HG02763 (cell line): Measurements from ENCODE around the gene CTBP2.

ENCODE experiments used
- ATAC-seq: cut with Tn5 transposase; IDR thresholded peaks from one replicate; pipeline ENCODE4 v1.9.1; 2021; ENCODE audit warnings: mild to moderate bottlenecking, moderate library complexity; ENCODE audit not compliant: unreplicated experiment

Gene CTBP2

DNA sequence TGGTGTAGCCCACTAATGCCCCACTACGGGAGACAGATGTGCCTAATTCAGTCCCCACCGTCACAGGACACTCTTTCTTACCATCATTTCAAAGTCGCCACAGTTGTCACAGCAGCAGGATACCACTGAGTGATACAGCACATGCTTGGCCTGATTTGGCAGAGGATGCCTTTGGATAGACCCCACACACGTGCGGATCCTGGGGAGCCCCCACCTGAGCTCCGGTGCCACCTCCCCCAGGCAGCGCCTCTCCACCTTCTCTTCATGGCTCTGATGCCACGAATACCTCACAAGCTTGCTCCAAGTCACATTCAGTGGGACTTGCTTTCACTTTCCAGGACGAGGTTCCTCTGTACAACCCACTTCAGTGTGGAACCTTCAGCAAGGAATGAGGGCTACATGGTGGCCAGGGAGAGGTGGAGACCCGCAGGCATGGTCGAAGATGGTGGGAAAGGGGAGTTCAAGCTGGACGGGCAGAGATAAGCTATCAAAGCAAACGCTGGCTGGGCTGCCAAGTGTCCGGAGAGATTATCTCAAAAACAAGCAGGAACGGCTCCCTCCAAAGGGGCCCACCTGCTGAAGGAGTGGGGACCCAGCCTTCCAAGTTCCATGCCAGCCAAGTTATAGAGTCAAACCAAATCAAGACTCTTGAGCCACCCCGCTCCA, 111.0 kb downstream of the CTBP2 start:
- ATAC-seq: no peak

DNA sequence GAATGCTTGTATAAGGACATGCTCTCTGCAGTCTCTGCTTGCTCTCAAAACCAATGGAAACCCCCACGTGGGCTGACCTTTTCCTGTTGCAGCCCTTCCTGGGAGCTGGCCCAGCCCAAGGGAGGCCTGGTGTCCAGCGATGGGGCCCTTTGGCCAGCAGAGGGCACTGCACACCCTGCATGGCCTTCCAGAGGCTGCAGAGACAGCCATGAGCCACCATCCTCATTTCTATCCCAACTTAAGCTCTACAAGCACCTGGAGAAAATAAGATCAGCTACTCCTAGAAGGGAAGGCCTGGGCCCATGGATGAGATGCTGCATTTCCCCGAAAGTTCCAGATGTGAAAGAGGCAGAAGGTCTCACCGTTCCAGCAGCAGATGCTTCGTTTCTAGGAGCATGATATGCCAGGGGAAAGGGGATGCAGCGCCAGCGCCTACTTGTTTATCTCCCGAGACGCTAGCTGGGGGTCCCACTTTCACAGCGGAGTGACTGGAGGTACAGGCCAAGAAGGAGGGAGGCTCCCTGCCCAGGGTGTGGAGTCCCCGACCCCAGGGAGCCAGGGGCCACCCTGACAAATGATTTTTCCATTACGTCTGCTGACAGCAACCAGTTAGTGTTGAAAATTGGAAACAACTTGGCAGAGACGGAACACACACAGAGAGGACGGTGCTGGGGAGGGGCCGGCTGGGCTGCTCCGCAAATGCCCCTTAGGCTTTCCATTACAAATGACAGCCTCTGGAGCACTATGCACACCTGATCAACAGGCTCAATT, 112.1 kb downstream of the CTBP2 start:
- peak; percentile 73 for ATAC-seq

DNA sequence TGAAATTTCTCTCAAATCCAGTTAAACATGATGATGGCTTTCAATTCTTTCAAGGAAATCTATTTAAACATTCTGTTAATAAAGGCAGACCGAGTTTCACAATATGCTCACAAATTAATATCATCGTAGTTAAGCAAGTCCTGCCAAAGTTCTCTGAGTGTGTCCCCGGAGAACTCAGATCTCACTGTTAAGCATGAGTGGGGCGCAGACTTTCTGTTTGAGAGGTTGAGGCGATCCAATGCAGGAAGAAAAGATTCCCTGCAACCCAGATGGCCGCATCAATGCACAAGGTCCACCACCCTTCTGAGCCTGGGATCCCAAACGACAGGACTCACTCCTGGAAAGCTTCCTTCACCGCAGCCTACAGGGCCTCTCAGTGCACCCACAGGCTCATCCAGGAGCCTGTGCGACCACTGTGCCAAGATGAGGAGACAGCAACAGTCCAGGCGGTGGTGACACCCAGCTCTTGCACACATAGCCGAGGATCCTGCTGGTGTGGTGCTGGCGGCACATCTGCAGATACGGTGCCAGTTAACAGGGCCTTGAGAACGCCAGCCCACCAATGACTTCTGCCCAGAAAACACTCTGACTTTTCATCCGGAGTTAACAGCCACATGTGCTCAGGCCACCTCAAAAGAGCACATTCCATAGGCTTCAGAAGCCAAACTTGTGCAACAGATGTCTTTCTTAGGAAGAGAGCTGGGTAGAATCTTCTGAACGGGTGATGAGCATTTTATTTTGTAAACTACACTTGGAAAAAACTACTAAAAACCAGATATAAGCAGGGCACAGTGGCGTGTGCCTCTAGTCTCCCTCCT, 116.3 kb downstream of the CTBP2 start:
- no peak for ATAC-seq

DNA sequence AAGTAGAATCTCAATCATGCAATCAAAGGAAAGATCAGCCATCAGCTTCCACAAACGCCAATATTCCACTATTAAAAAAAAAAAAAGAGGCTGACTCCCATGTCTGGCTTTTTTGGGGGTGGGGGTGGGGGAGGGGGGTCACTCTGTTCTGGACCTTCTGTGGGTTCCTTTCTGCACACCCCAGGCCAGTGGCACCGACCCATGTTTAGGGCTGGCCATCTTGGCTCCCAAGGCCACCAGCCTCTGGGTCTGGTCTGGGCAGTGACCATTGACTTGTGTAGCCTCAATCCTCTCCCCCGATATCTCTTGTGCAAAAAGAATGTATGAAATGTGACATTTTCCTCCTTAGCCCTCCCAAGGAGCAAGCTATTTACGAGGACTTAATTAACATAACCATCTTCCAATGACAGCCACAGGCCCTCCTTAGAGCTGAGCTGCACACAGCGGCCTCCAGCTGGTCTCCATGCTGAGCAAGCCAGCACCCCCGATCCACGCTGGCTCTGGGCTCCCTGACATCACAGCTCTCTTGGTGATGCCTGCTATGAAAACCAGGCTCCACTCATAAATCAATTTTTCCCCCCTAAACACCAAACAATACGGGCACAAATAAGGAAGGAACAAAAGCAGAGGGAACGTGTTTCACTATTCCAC, 118.4 kb downstream of the CTBP2 start:
- no peak for ATAC-seq

DNA sequence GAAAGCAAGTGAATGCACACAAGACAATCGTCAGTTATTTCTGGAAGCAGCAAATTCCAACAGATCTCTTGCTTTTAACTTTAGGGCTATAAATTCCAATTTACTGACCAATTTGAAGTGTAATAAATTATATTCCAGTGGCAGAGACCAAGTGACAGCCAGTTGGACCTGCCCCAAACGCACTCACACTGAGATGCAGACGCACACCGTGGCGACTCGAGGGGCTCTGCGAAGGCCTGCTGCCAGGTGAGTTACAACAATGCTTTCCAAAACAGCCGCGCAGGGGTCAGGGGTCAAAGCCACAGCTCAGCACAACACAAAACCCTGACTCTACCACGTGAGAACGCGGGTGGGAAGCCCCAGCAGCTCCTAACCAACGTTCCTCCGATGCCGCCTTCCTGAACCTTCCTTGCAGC, 121.0 kb downstream of the CTBP2 start:
- no peak for ATAC-seq

DNA sequence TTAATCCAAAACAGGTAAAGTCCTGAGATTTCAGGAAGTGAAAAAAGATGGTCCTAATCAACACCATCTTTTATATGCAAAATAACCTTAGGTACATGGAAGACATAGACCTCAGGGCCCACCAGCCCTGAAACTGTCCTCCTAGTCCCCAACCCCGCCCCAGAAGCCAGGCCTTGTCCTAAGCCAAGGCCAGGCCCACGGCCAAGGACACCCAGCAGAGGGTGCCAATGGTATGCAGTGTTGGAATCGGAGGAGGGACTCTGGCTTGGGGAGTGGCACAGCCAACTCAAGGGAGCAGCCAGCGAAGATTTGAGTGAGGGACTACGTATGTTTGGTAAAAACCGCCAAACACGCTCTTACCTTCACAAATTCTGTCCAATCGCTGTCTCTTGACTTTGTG, 121.7 kb downstream of the CTBP2 start:
- ATAC-seq: no peak

DNA sequence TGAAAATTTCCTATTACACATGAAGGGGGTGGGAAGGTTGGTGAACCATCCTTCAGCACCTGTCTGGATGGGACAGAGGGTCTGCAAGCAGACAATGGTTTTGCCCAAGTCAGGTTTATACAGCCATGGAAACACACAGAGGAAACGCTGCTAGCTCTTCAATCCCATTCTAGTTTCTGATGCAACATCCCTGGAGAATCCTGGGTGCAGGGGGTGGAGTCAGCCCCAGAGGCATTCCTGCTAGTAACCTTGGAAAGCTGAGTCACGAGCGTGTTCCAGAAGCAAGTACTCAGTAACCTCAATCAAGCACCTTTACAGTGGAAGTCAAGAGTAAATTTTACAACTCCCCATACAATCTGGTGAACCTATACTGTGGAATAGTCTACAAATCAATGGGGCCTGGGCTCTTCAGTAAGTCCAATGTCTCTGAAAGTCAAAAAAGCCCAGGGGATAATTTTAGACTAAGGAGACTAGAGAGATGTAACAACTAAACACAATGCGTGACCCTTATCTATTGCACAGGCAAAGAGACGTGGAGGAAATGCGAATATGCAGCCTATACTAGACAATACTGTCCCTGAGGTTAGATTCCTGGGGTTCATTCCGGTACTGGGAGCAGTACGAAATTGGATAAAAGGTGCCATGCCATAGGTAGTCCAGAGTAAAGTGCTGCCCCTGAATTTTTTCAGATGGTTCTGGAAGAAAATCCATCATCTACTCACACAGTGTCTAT, 123.1 kb downstream of the CTBP2 start:
- no peak for ATAC-seq

DNA sequence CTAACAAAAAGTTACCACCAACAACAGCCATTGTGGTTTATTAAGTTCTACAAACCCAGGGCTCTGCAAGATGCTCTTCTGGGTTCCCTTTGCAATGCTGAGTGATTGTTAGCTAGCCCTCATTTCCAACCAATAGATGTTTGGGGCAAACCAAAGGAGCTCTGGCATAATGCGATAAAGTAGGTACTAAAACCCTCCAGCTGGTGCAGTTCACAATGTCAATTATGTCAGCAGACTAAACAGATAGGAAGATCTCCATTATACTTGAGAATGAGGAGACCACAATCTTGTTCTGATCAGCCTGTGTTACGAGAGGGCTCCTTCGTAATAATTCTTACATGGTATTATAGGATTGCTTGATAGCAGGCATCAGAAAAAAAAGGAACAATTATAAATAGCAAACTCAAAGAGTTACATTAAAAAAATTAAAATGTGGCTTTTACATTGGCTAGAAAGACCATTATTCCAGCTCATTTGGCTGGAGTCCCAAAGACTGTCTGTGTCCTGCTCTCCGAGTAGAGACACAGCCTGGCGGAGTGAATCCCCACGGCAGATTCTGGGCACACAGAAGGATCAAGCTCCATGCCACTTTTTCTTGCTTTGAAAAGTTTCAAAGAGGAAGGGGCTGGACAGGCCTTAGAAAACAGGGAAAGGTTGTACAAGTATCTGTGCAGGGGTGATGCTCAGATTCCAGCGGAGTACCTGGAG, 124.6 kb downstream of the CTBP2 start:
- no peak for ATAC-seq

DNA sequence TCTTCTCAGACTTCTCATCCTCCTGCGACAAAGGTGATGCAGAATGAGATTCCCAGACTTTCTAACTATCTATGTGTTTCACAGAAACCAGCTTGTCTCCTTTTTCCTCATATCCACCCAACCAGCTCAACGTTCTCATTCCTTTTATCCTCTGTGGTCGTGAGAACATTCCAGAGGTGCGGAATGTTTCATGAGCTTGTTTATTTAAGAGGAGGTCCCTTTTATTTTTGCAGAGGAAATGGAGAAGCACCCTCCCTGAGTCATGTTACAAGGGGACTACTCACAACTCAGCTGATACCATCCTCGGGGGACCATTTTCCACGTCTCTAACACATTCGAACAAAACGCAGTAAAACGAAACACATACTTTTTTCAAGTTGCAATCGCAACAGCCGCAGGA, 125.2 kb downstream of the CTBP2 start:
- ATAC-seq: no peak

DNA sequence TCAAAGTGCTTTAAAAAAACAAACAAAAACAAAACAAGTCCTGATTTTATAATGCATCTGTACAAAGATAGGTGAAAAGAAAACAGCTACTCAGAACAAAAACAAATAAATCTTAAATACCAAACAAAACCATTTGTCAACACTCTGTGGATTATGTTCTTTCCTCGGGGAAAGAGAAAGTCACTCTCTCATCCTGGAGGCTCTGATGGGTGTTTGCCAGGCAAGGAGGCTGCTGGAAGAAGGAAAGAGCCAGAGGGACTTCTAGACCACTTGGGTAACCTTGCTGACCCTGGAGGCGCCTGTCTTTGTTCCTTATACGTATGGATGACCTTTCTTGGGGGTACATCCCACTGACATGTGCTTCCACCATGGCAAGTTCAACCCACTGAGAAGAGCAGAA, 125.7 kb downstream of the CTBP2 start:
- ATAC-seq: no peak

DNA sequence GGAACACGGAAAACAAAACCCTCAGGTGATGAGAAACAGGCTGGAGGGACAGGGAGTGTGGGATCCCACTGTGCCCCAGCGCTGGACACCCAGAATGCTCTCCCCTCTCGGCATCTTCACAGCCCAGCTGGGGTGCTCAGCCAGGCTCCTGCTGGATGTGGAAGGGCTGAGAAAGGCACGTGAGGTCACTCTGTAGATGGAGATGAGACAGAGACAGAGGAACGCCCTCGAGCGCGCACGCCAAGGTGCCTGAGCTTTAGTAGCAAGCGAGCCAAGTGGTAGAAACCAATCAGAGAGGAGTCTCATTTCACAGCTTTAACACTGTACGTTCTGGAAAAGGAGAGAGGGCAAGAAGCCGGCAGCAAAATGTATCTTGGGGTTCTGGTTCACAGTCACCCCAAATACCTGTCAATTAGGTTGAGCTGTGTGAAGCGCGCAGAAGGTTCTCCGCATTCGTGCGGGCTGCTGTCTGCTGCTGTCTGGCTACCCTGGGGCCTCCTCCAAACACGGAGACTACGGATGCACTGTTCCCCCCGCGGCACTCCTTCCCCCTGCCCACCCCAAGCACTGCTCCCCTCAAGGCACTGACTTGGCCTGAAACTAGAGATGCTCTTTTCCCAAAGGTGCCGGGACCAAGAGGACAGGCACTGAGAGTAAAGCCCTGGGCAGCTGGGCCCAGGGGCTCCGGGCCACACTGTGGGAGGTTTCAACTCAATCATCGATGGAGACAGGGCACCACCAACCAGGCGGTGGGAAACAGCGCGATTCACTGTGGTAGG, 127.0 kb downstream of the CTBP2 start:
- no peak for ATAC-seq

DNA sequence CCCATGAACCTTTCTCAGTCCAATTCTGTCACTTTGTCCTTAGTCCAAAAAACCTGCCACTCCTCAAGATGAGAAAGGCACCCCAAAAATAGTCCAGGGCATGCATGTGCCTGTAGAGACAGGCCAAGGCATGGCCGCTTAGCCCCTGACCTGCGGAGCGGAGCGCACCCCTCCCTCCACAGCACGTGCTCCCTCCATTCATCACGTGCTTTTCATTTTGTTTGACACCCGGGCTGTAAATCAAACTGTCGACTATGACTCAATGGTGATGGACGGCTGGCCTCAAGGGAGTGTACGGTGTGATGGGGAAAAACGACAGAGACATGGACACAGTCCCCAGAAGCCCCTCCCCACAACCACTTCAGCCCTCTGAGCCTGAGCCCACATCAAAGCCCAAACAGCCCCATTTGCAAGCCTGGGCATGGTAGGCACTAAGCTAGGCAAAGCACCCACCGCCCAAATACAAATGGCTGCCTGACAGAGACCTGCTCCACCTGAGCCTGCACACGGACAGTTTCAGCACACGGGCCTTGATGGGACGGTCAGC, 127.8 kb downstream of the CTBP2 start:
- ATAC-seq: no peak

DNA sequence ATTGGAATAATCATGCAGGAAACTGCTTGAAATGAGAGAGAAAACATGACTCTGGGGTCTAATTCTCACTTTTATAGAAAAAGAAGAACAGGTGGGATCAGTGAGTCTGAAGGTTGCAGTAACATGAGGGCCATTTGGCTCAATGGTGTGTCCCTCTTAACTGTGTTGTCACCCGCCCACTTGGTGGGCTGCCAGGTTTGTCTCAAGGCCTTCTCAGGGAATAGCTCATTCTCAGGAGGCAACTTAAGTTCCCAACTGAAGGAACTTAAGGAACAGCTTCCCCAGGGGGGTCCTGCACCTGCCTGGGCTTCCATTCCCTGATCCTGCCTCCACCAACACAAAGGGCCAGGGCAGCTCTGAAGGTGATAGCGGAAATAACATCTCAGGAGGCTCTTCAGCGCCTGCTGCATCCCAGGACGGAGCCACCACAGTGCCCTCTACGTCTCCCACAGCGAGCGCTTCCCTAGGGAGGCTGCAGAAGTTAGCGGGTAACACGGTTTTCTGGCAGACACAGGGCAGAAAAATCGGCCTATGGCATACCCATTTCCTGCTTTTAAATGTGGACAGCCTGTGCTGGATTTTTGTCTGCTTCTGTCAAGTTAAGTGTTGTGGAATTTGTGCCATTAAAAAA, 129.7 kb downstream of the CTBP2 start:
- ATAC-seq: no peak

DNA sequence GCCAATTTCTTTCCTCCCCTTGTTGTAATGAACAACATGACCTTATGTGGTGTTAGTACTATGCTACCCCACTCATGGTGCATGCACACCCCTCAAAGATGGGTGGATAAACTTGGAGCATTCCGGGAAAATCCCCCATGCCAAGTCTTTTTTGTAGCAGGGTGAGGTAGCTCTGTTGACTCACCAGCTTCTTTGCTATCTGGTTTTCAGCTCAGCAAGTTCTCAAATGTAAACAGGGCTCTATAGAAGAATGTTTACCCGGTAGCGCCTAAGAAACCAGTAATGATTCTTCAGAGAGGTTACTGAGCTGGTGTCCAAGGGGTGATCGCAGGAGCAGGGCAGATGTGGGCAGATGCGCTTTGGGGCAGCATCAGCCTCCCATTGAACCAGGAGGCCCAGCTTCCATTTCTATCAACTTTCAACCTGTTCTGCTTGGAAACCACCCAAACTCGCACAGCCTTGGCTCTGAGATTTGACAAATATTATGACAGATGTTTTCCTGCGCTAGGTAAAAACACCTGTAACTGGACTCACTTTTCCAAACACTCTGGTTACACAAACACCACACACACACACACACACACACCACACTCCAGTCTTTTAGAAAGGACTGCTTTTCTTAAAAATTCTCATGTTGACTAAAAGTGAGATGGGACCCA, 130.7 kb downstream of the CTBP2 start:
- no peak for ATAC-seq

DNA sequence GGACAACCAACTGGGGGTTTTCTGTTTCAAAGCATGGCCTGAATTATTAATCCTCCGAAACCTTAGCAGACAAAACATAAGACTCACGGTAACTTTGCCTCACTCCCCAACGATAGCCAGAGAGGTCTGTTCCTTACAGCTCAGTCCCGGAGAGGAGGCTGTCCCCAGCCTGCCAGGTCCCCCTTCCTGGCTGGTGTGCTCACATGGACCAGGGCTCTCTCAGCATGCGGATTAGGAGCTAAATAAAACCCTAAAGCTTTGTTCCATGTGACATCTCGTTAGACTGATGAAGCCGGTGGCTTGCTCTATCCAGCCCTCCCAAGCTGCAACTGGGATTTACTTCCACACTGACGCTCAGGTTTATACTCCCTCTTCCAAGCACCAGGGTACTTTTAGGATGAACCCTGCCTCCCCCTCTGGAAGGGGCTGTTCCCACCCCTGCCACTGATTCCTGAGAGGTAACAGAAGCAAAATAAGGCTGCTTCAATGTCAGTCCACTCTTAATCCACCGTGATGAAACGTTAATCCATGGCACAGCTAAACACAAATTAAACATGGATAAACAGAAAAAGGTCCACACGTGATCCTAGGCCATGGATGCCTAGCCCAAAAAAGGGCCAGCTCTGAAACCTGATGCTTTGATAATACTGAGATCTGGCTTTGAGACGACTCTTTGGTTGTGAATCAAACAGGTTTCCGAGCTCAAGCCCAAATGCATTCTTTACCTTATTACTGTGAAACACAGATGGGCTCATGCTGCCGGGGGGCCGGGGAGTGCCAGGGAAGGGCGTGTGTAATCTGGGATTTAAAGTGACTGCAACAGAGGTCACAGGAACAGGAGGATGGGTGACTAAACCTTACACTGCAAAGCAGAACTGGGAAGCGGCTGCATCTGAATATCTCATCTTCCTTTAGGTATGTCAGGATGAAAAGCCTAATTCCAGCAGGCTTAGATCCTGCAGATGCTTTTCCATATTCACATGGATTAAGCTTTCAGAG, 132.2 kb downstream of the CTBP2 start:
- ATAC-seq: no peak

DNA sequence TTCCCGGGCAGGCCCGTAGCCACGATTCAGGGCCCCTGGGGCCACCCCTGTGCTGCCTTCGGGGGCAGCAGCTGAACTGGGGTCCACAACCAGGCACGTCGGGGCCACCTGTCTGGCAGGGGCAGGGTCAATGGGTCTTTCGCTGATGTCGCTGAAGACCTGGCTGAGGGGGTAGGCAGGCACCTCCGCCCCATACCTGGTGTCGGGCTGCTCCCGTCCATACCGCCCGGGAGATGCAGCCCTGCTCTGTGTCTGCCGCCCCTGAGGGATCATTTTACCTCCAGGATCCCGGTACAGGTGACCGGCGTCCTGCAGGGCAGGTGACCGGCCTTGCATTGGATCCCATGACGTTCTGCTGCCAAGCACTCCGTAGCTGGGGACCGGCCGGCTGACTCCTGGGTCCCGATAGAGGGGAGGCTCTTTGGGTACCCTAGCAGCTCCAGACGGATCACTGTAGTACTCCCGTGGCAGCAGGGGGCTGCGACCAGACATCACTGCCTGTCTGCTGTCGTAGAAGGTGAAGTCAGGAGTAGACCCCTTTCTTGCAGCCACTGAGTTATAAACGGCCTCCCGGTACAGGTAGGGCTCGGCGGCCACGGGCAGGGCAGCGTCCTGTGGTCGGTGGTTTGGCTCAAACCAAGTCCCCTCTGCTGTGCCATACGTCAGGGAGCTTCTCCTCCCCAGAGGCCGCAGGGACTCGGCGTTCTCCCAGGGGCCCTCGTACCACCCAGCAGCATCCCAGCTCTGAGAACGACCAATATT, 133.2 kb downstream of the CTBP2 start:
- no peak for ATAC-seq
